Measurements from ENCODE around the gene JAK1.

DNA sequence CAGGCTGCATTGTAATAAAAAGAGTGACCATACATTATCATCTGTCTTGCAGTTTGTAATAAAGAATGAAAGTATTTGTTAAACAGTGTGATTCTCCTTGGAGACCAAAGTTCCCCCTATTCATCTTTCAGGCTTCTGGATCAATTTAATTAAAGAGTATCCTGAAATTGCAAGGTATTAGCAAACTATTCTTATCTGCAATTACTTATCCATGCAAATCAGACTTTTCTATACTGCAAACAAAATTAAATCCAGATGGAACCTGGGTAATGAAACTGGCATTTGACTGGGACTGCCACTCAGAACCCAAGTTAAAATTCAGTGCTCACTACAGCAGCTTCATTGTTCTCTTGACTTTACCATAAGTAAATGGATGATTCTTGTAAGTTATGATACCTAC lies 37.1 kb downstream of the JAK1 start:
- TF ChIP-seq, protein P1, sequence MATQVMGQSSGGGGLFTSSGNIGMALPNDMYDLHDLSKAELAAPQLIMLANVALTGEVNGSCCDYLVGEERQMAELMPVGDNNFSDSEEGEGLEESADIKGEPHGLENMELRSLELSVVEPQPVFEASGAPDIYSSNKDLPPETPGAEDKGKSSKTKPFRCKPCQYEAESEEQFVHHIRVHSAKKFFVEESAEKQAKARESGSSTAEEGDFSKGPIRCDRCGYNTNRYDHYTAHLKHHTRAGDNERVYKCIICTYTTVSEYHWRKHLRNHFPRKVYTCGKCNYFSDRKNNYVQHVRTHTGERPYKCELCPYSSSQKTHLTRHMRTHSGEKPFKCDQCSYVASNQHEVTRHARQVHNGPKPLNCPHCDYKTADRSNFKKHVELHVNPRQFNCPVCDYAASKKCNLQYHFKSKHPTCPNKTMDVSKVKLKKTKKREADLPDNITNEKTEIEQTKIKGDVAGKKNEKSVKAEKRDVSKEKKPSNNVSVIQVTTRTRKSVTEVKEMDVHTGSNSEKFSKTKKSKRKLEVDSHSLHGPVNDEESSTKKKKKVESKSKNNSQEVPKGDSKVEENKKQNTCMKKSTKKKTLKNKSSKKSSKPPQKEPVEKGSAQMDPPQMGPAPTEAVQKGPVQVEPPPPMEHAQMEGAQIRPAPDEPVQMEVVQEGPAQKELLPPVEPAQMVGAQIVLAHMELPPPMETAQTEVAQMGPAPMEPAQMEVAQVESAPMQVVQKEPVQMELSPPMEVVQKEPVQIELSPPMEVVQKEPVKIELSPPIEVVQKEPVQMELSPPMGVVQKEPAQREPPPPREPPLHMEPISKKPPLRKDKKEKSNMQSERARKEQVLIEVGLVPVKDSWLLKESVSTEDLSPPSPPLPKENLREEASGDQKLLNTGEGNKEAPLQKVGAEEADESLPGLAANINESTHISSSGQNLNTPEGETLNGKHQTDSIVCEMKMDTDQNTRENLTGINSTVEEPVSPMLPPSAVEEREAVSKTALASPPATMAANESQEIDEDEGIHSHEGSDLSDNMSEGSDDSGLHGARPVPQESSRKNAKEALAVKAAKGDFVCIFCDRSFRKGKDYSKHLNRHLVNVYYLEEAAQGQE (IDR thresholded peaks at IDR 0.05; ENCODE audit: low read depth): no peak
- TF ChIP-seq YY1 (IDR thresholded peaks at IDR 0.05; ENCODE audit: low read depth) (no peak), EP300 (IDR thresholded peaks at IDR 0.05; ENCODE audit: borderline replicate concordance) (no peak), USF1 (IDR thresholded peaks at IDR 0.05) (no peak), MAX (IDR thresholded peaks at IDR 0.05) (no peak), TAF1 (IDR thresholded peaks at IDR 0.05; ENCODE audit: low read depth) (no peak)

Measured in Ishikawa (cell line).